Limb (tissue), 2 donors: Measurements from ENCODE around the gene RBFOX1.
A peak's percentile ranks its signal among the peaks of the same experiment; 100 is the strongest.

Source experiments
- DNase-seq, 2 donors: peaks; one replicate each; pipeline ENCODE4 v3.0.0-alpha.2; 2016; ENCODE audit errors: extremely low spot score in 2 of 2

RBFOX1 gene

DNA sequence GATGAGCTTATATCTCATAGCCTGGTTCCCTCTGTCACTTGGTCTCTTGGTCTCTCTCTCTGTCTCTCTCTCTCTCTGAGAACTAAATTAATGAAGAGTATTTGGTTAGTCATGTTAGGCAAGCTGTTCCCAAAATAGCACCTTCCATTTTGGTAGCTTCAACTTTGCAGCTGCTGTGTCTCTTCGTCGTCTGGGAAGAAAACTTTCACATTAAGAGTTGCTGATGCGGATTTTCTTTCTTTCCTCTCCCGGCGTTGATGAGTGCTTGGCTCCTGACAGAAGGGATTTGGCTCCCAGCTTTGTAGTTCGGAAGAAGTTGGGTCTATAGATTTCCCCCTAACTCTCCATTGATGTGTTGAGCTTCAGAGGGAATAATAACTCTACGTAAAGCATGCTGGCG is at the start of gene RBFOX1:
TSS of gene RBFOX1 (plus strand) at position 235 of the 400 bp plus-strand sequence.
- peak in 1 of 2 donors; percentile 40 for DNase-seq

DNA sequence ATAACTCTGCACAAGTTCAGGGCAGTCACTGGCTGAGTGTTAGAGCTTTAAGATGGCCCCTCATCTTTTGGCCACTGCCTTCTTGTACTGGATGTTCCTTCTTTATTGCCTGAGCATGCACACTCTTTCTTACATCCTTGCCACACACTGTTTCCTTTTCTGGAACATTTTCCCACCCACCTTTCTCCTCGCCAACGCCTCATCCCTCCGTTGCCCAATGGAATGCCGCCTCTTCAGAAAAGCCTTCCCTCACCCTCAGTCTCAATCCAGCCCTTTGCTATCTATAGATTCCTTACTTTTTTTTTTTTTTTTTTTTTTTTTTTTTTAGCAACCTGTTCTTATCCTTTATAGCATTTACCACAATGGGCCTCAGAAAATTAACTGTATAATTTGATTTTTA is 47.9 kb upstream of the RBFOX1 start:
- no peak for DNase-seq

DNA sequence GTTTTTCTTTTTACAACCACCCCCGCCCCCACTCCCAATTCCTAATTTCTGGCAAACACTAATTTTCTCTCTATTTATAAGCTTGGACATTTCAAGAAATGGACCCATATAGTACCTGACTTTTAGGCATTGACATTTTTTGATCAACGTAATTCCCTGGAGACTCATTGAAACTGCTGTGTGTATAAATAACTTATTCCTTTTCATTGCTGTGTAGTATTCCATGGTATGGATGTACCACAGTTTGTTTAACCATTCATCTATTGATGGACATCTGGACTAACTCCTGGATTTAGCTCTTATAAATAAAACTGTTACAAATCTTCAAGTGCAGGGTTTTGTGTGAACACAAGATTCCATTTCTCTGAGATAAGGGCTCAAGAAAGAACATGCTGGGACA is 47.1 kb upstream of the RBFOX1 start:
- no peak for DNase-seq

DNA sequence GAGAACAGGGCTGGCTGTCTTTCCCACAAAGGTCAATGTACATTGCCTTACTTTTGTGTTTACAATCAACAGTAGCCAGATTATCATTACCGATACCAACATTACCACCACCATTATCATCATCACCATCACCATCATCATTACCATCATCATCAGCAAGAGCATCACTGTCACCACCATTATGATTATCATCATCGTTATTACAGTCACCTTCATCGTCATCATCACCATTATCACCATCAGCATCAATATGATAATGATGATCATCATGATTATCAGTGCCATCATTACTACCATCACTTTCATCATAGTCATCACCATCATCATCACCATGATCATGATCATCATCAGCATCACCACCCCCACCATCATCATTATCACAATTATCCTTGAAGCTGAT is 43.3 kb upstream of the RBFOX1 start:
- DNase-seq = no peak

DNA sequence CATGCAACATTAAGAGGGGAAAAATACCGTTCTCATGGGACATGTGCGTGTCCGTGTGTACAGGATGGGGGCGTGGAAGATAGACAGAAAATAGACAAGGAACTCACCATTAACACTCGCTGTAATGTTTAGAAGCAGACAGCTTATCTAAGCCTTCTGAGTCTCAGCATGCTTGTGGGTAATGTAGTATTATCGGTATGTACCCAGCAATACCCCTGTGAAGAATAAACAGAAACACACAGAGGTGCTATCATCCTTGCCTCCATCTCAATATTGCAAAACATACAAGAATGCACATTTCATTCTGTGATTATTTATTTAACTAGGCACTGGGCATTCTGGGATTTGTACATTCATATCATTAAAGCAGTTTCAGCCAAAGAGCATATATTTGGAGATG is 42.0 kb upstream of the RBFOX1 start:
- DNase-seq = no peak

DNA sequence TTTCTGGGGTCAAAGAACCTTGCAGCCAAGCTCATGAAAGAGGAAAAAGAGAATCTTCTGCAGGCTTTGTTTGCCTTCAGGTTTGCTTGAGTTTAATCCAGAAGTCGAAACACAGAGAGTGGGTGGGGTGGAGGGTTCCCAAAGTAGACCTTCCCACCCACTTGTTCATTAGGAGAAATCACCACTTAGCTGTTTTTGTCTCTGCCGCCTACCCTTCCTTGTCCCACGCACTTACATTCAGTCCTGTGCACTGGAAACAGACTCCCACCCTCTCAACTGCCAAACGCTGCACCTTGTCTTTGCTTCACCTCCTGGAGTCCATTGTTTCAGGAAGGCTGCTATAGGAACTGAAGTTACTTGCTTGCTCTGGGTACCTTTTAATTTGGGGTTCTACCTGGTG is 38.6 kb upstream of the RBFOX1 start:
- DNase-seq = no peak

DNA sequence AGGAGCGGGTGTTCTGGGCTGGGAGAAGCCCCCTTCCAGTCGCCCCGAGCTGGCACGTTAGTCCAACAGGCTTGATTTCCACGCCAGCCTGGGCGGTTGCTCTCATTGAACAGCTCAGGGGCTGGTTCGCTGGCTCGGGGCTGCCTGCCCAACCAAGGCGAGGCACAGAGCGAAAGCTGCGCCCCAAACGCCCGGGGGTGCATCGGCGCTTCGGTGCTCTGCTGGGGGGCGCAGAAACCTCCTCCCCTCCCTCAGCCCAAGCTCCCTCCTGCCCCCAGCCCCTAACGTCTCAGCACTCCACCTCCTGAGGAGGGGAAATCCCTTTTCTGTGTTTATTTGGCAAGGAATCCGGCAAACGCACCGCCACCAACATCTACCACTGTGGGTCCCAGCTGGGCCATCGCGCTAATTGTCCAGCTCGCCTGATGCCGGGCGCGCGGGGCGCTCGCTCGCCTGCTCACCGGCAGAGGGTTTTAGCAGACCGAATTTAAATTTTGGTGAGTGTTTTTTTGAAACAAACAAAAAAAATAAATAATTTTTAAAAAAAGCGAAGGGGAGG is 29.5 kb upstream of the RBFOX1 start:
- peak in 1 of 2 donors; percentile 68 for DNase-seq

DNA sequence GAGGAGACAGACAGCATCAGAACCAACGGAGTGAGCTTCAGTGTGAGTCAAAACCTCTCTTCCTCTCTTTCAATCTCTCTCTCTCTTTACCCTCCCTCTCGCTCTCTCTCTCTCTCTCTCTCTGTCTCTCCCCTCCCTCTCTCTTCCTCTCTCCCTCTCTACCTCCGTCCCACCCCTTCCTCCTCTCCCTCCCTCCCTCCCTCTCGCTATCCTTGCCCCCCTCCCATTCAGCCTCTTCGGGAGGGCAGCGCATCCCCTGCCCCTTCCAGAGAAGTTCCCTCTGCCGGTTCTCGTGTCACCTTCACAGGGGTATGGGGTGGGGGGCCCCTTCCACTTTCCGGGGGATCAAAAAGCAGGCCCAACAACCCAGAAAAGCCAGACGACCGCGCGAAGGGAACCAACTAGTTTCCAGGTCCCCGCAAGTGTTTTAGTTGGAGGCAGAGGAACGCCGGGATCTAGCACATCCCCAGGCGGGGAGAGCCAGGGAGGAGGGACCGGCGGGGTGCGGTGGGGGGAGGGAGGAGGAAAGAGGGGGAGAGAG is 28.9 kb upstream of the RBFOX1 start:
- DNase-seq = peak; percentile 5 to 44

DNA sequence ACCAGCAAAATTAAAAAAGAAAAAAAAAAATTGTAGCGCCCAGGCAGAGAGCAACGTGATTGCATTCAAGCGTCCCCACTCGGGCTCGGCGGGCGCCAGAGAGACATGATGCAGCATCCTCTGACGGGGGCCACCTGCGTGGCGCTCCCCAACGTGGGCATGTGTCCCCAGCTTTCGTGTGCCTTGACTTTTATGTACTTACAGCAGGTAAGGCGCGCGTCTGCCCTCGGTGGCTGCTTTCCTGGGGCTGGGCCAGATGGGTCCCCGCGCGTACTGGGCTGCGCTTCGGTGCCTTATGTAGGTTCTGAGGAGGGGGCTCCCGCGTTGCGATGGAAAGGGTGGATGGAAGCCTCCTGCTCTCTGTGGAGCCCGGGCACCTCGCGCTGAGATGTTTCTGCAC is 28.4 kb upstream of the RBFOX1 start:
- peak in 1 of 2 donors; percentile 45 for DNase-seq

DNA sequence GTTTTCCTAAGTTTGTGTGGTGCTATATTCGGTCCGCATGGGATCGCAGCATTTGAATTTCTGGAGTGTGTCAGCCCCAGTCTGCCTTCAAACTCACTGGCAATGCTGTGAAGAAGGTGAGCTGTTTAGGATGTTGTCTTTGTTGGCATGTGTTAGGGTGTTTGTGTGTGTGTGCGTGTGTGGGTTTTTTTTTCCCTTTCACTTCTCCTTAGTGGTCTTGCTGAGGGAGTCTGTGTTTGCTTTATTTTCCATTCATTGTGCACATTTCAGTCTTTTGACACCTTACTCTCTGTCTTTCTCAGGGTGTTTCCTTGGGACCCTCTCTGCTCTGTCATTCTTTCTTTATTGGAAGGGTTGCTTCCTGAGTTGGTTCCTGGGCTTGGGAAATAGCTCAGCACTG is 27.7 kb upstream of the RBFOX1 start:
- DNase-seq = no peak

DNA sequence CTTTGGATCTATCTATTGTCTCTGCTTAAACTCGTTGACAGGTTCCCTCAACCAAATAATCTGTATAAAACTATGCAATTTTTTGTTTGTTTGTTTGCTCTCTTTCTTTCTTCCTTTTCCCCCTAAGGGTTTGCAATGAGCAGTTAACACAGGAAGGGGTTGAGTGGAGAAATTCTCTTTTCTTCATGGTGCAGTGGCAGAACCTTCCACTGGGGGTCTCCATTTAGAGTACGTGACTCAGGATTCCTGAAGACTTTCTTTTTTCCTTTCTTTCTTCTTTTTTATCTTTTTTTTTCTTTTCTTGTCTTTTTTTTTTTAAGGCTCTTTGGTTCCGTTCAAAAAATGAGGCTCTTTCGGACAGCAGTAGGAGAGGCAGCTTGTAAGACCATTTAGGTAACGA is 19.5 kb upstream of the RBFOX1 start:
- DNase-seq = peak; percentile 41 to 51

DNA sequence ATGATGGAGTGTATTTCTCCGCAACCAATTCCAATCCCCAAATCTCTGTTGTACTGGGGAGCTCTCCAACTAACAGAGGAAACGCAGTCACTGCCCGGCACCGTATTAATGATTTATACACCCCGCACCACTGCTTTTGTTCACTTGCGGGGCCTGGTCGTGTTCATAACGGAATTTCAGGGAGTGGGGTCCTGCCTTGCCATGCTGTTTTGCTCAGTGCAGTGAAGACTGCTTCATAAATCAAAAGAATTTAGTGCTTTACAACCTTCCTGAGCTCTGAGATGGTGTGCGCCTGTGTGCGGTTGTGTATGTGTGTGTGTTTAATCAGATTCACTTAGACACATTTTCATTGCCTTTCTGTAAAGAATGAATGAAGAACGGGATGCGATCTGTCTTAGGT is 18.5 kb upstream of the RBFOX1 start:
- DNase-seq = peak in 1 of 2 donors; percentile 47

DNA sequence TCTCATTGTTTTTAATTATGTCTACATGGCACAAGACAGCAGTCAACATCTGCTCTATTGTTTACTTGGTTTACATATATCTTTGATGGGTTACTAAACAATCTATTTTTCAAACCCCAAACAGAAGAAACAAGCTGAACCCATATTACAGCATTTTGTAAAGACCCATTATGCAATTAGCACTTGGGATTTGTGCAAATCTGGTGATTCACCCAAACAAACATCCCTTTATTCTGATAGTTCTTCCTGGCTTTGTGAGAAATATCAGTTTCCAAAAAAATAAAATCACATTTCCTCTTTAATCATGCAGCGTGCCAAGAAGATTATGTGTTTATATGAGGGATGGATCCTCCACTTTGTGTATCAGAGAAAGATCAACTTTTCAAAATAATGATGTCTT is 16.8 kb upstream of the RBFOX1 start:
- no peak for DNase-seq

DNA sequence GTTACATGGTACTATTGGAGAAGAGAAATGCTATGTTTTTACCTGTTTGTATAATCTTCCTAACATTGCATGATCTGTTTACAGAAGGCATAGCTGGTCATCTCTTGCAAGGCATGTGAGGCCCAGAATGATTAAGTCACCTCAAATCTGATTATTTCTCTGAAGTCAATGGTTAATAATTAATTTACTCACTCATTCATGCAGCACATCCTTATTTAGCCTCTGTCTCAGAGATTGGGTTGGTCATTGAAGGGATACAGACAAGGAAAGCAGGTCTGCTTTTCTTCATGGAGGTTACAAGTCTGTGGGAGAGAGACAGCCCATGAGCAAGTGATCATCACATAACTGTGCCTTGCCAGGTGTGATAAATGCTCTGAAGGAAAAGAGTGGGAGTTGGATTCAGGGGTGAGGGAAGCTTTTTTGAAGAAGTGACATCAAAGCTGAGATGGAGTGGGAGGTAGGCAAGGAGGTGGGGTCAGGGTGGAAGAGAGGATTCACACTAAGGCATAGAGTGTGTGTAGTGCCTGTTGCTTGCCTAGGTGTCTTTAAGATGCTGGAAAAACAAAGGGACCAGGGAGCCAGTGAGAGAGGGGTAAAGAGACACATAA is 16.3 kb upstream of the RBFOX1 start:
- DNase-seq = no peak

DNA sequence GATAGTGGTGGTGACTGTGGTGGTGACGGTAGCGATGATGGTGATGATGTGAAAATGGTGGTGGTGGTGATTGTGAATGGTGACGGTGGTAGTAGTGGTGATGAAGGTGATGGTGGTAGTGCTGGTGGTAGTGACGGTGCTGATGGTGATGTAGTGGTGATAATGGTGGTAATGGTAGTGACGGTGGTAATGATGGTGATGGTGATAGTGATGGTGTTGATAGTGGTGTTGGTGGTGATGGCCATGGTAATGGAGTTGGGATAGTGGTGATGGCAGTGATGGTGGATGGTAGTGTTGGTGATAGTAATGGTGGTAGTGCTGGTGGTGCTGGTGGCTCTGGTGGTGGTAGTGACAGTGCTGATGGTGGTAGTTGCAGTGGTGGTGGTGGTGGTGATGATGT is 14.7 kb upstream of the RBFOX1 start:
- DNase-seq = no peak

DNA sequence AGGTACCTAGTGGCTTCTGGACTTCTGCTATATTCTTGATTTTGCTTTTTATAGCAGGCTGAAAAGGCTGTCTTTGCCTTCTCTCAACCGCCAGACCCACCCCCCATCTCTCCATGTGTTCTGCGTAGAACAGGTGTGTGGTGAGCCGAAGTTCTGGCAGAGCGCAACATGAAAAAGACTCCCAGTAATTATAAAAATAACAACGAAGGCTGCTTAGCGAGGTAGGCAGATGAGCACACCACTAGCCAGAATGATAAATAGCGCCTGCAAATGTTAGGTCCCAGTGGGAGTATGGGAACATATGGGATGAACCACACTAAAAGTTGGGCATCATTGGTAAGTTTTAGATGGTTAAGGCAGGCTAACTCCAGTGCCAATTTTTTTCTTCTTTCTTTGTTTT is 14.0 kb upstream of the RBFOX1 start:
- DNase-seq = no peak

DNA sequence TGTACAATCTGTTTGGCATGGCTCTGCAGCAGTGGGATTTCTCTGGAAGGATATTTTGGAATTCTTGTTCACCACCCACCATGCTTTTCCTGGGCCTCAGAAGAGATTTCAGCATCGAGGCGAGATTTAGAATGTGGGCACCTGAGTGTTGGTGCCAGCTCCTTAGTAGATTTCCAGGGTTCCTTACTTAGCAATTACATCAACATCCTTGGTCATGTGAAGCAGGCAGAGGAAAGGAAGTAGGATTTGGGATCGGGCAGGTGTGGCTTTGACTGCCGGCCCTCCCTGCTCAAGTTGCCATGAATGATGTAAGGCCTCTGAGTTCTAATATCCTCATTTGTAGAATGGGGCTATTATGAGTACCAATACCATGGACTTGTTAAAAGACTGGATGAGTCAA is 13.1 kb upstream of the RBFOX1 start:
- no peak for DNase-seq

DNA sequence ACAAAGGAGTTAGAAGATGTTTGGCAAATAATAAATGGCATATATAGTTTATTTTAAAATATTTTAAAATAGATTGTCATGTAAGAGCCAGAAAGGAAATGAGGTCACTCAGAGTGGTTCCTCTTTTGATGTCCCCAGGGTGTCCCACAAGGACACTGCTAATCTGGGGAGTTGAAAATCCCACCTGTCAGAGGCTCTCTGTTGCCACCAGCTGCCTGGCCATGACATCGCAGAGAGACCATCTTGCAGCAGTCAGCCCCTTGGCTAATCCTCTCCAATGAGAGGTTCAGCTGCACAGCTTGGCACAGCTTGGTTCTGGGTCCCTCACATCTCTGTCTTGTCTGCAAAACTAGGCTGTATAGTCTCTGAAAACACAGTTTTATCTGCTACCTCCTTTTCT is 11.0 kb upstream of the RBFOX1 start:
- no peak for DNase-seq

DNA sequence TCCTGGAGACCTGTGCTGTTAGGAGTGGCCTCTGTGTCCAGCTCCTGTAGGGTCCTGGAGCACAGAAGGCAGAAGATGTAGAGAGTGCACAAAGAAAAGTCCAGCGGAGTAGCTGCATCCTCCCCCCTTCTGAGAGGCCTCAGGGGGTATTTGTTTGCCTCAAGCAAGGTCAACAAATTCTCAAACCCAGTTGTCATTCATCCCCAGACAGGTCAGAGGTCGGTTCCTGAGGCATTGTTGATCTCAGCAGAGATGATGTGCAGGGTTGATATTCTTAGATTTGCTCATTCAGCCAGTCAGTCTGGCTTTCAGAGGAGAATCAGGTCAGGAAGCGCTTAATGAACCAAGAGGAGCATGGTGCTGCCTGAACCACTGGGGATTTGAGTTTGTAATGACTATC is 8.3 kb upstream of the RBFOX1 start:
- no peak for DNase-seq

DNA sequence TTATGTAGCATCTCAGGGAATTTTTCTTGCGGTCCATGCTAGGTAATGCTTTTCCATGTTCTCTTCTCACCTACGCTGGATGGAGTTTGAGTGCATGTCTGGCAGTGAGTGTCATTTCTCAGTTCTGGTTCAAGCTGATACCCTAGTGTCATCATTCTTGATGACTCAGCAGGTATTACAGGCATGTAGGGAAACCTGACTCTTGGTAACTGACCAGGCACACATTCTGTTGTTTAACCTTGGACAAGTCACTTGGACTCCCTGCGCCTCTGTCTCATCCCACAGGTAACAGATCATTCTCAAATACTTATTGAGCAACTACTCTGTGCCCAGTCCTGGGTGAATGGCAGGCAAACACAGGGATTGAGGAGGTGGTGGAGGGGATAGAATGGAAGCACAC is 6.8 kb upstream of the RBFOX1 start:
- no peak for DNase-seq

DNA sequence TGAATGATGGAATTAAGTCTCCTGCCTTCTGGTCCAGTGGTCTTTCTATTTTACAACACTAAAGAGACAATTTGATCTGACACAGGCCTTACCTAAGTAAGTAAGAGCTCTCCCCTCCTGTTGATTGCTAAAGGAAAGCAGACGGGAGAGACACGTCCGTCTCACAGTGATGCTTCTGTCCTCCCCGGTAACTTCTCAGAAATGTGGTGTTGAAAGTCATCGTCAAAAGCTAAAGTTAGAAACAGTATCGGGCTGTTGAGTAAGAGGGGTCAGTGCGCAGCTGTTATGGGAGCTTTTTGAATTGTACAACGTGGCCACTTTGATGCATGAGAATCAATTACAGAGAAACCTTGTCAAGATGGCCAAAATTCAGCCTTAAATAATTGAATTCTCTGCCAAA is 1.9 kb upstream of the RBFOX1 start:
- no peak for DNase-seq

DNA sequence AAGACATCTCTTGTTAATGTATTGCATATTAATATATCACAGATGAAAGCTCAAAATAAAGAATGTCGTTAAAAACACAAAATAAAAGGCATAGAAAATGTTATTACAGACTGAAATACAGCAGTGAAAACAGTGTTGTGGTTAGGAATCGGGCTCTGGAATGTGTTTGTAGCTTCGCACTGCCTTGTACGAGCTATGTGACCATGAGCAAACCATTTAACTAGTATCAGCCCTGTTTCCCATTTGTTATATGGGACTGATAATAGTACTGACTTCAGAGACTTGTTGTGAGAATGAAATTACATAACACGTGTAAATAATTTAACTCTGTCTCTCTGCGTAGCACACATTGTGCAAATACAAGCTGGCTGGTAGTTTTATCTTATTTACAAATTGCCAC is 648 bp upstream of the RBFOX1 start:
- DNase-seq = no peak

DNA sequence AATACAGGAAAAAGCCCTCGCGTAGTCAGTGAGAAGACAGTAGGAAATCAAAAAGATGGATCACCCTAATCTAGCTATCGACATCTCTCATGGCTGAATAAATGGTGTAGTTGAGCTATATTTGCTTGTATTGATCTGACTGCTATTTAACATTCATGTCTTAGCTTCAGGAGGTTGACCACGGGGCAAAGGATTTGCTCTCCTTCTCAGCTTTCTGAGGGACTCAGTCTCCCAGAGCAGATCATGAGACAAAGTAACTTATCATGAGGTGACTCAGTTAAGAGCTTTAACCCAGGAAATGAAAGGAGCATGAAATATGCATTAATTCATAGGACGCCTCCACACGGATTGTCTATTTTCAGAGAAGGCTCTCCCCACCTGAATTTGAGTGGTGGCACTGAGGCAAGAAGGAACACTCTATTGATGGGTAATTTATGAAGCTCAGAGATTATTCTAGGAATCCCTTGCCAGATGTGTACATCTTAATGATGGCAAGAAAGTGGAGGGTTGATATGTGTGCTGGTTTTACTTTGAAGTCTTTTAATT is 608 bp downstream of the RBFOX1 start:
- DNase-seq = no peak
